AG09309 (cell line): ENCODE results near the gene MTERF4.

Experiments
- DNase-seq: peaks from one replicate; pipeline ENCODE4 v3.0.0-alpha.2; 2010; ENCODE audit warnings: low read depth
- H3K4me3 ChIP-seq: 2 replicates; pipeline ENCODE4 v1.5.1; 2011; ENCODE audit warnings: mild to moderate bottlenecking, low read depth, low read length, moderate library complexity; ENCODE audit not compliant: control insufficient read depth
- CTCF ChIP-seq: IDR thresholded peaks from 2 replicates; pipeline ENCODE4 v1.5.1; 2011; ENCODE audit warnings: mild to moderate bottlenecking, low read depth, low read length, inconsistent platforms; ENCODE audit not compliant: insufficient read depth, control insufficient read depth; ENCODE audit errors: missing control alignments

Gene MTERF4

GRCh38 chr2:241128266-241128665 lies 26.2 kb upstream of the MTERF4 start:
- H3K4me3 ChIP-seq: no peak overlapping the region
- no peak for TF ChIP-seq CTCF
- DNase-seq: no peak

GRCh38 chr2:241126771-241127202 lies 24.7 kb upstream of the MTERF4 start:
- DNase-seq: no peak
- no peak overlapping the region for H3K4me3 ChIP-seq
- no peak for TF ChIP-seq CTCF

GRCh38 chr2:241126201-241126611 lies 24.1 kb upstream of the MTERF4 start:
- no peak overlapping the region for H3K4me3 ChIP-seq
- no peak for TF ChIP-seq CTCF
- DNase-seq: no peak

GRCh38 chr2:241125626-241126025 lies 23.5 kb upstream of the MTERF4 start:
- TF ChIP-seq CTCF: no peak
- H3K4me3 ChIP-seq: no peak overlapping the region
- DNase-seq: no peak

- no peak for TF ChIP-seq CTCF
- H3K4me3 ChIP-seq: no peak overlapping the region
Measured at GRCh38 chr2:241123816-241124536, 21.9 kb upstream of the MTERF4 start.

GRCh38 chr2:241122376-241123002 lies 20.4 kb upstream of the MTERF4 start:
- H3K4me3 ChIP-seq: no peak overlapping the region
- TF ChIP-seq CTCF: no peak
- DNase-seq: no peak

More at GRCh38 chr2:241123816-241124536, 21.9 kb upstream of the MTERF4 start:
- DNase-seq: no peak

GRCh38 chr2:241121008-241121407 lies 18.9 kb upstream of the MTERF4 start:
- DNase-seq: no peak
- no peak overlapping the region for H3K4me3 ChIP-seq
- no peak for TF ChIP-seq CTCF
